Activated B cell treated with CpG ODN at 0.5 μM for 24 hours (primary cell): ENCODE measurements around the gene GALR3. TPM values are rescaled to one million over a fixed set of nuclear protein-coding genes. Genes with fewer than 3 reads are reported as not detected.

ENCODE experiments used
- ATAC-seq: fragments of 200-7000 bp; cut with Tn5 transposase; one replicate; pipeline ENCODE4 v1.10.0; 2021; ENCODE audit warnings: low read depth, mild to moderate bottlenecking, moderate library complexity
- CTCF ChIA-PET: fragments of 350-600 bp; sonication (Branson Sonifier 250); formaldehyde crosslinking; loops from one replicate; lab custom pipeline; 2021; ENCODE audit warnings: antibody characterized with exemption; lab: Charles Lee
- POLR2A ChIA-PET: fragments of 350-600 bp; sonication (Branson Sonifier 250); formaldehyde crosslinking; loops from one replicate; lab custom pipeline; 2021; ENCODE audit warnings: antibody characterized with exemption; lab: Charles Lee
- DNase-seq: peaks from one replicate; pipeline ENCODE4 v3.0.0; 2022
- H3K27ac Mint-ChIP-seq: one replicate; pipeline ENCODE4 v1.8.0; 2020; ENCODE audit warnings: mixed read lengths
- H3K27me3 Mint-ChIP-seq: one replicate; pipeline ENCODE4 v1.8.0; 2021; ENCODE audit warnings: mixed read lengths
- H3K36me3 Mint-ChIP-seq: one replicate; pipeline ENCODE4 v1.8.0; 2021; ENCODE audit warnings: low read depth, mixed read lengths
- H3K4me1 Mint-ChIP-seq: one replicate; pipeline ENCODE4 v1.8.0; 2021; ENCODE audit warnings: mixed read lengths
- H3K4me3 Mint-ChIP-seq: one replicate; pipeline ENCODE4 v1.8.0; 2020; ENCODE audit warnings: mild to moderate bottlenecking, mixed read lengths
- H3K9me3 Mint-ChIP-seq: one replicate; pipeline ENCODE4 v1.8.0; 2020; ENCODE audit warnings: mixed read lengths
- CTCF ChIP-seq: fragments of 200-600 bp; IDR thresholded peaks from one replicate; pipeline ENCODE4 v1.8.0; 2022; ENCODE audit warnings: antibody characterized with exemption, mild to moderate bottlenecking
- intact Hi-C: fragments of 100-400 bp; cut with micrococcal nuclease; formaldehyde crosslinking; loops from one replicate; pipeline ENCODE4 v1.15.1; 2024
- total RNA-seq: library from RNA; stranded (reverse); gene quantifications from 2 replicates; pipeline ENCODE4 v1.2.3, GENCODE V29; 2022

Gene GALR3
- total RNA-seq, 1 donor from 2014 or later: not detected

GRCh38 chr22:37831472-37831871, 8.3 kb downstream of the GALR3 start:
- no peaks in the 10 kb centered on the region for H3K27me3 Mint-ChIP-seq
- no peak for TF ChIP-seq CTCF
- DNase-seq (no peak), ATAC-seq (no peak)
- H3K27ac Mint-ChIP-seq: no peak overlapping the region
- no peaks in the 10 kb centered on the region for H3K9me3 Mint-ChIP-seq
- CTCF ChIA-PET: no interaction called here
- no peak overlapping the region for H3K4me3 Mint-ChIP-seq
- peaks cover 51% of the 10 kb centered on the region for H3K36me3 Mint-ChIP-seq
- no peaks in the 10 kb centered on the region for H3K4me1 Mint-ChIP-seq
- POLR2A ChIA-PET: interaction anchor here (1.9 kb wide), 1 partner anchor 13 kb away, joined by 6 read pairs; the partner anchor contains the start of gene ANKRD54
- intact Hi-C loops: no loop called here

DNA sequence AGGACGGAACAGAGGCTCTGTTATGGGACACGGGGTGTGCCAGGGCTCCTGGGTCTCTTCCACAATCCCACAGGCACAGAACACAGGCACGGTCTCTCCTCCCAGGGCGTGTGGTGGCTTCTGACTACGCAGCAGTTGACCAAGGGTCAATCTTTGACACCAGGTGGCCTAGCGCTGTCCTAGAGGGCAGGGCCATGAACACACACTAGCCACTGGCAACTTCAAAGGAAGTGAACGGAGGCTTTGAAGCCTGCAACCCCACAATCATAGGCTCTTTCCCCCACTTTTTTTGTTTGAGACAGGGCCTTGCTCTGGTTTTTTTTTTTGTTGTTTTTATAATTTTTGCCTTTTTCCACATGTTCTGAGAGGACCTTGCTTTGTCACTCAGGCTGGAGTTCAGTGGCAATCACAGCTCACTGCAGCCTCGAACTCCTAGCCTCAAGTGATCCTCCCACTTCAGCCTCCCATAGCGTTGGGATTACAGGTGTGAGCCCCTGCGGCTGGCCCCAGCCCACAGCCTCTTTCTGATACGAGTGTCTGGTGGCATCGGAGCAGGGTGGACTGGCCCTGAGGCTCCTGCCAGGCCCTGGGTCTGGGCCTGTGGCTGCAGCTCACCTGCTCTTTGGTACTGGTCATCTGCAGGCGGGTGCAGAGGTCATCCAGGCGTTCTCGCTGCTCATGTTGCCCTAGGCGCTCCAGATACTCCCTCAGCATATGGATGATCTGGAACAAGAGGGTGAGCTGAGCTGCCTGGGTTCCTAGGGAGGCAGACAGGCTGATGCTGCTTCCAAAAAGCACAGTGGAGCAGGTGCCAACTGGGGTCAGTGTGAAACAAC, 9.1 kb downstream of the GALR3 start:
- Mint-ChIP-seq H3K9me3 (no peaks in the 10 kb centered on the region), H3K27me3 (no peaks in the 10 kb centered on the region), H3K36me3 (peaks cover 58% of the 10 kb centered on the region), H3K4me1 (no peaks in the 10 kb centered on the region), H3K4me3 (no peak overlapping the region), H3K27ac (no peak overlapping the region)
- no peak for ATAC-seq
- intact Hi-C loops: no loop called here
- no peak for TF ChIP-seq CTCF
- CTCF ChIA-PET: interaction anchor here (0.6 kb wide), 1 partner anchor 165 kb away, joined by 3 read pairs; no protein-coding TSS in a partner anchor
- POLR2A ChIA-PET: interaction anchor here (0.7 kb wide), 1 partner anchor 643 kb away, joined by 3 read pairs; no protein-coding TSS in a partner anchor
- DNase-seq: no peak

DNA sequence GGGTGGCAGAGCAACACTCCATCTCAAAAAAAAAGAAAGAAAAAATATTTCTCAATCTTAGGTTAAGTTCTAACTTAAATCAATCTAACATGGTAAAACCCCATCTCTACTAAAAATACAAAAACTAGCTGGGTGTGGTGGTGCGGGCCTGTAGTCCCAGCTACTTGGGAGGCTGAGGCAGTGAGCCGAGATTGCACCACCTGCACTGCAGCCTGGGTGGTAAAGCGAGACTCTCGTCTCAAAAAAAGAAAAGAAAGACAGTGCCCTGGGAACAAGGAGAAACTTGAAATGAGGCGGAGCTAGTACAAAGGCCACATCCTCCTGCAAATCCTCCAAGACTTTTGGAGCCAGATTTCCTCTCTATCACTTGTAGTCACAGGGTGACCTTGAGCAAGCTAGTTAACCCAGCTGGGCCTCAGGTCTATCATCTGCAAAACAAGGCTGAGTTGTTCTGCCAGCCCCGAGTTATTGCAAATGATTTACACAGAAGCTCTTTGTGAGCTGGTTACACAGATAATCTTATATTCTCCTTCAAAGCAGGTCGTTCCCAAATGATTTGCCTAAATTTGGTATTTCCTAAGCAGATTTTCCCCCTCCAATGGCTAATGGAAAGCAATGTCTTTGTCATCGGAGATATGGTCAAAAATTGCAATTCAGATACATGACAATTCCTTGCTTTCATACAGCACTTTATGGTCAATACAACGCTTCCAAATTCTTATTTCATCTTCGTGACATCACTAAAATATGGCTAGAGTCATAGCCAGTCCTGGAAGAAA, 19.0 kb downstream of the GALR3 start:
- intact Hi-C loops: loop anchor here (5.0 to 10.0 kb wide), 3 partner anchors 207 to 840 kb away; partner anchors contain the start of genes SH3BP1 and TOMM22
- H3K4me3 Mint-ChIP-seq: peak overlapping the region; percentile 53
- DNase-seq: no peak
- ATAC-seq: no peak
- no peaks in the 10 kb centered on the region for H3K9me3 Mint-ChIP-seq
- no peaks in the 10 kb centered on the region for H3K27me3 Mint-ChIP-seq
- POLR2A ChIA-PET: interaction anchor here (0.6 to 0.9 kb wide), 2 partner anchors 107 to 234 kb away, joined by 3 to 5 read pairs; partner anchors contain the start of gene GGA1
- peaks cover 20% of the 10 kb centered on the region for H3K36me3 Mint-ChIP-seq
- H3K4me1 Mint-ChIP-seq: peaks cover 18% of the 10 kb centered on the region
- no peak overlapping the region for H3K27ac Mint-ChIP-seq
- TF ChIP-seq CTCF: no peak
- CTCF ChIA-PET: interaction anchor here (0.8 to 1.4 kb wide), 2 partner anchors 21 to 22 kb away, joined by 4 read pairs; no protein-coding TSS in a partner anchor

DNA sequence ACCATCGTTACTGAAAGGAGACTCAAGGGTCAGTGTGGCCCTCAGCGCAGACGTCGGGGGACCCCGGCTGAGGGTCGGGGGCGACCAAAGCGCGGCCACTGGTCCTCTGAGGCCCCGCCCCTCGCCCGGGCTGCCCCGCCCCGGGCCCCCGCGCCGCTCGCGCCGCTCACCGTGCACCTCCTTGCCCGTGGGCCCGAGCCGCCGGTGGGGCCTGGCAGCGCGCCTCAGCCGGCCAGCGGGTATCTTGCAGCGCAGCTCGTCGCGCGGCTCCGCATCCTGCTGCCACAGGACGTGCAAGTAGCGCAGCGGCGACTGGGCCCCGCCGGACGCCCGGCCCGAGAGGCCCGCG, 20.5 kb downstream of the GALR3 start:
- peak; percentile 23 for ATAC-seq
- intact Hi-C loops: loop anchor here (1.0 to 10.0 kb wide), 10 partner anchors 20 to 839 kb away; partner anchors contain the start of genes C22orf23, GCAT, GGA1 and MICALL1
- POLR2A ChIA-PET: interaction anchor here (0.6 to 2.3 kb wide), 16 partner anchors 9 to 1676 kb away, joined by 3 to 17 read pairs (median 5); partner anchors contain the start of genes C22orf23, GCAT, GGA1 and MICALL1

More for the DNA sequence above, 20.5 kb downstream of the GALR3 start:
- H3K4me3 Mint-ChIP-seq: peak overlapping the region; percentile 89
- no peaks in the 10 kb centered on the region for H3K27me3 Mint-ChIP-seq
- peaks cover 26% of the 10 kb centered on the region for H3K4me1 Mint-ChIP-seq
- no peaks in the 10 kb centered on the region for H3K9me3 Mint-ChIP-seq
- H3K36me3 Mint-ChIP-seq: peaks cover 9% of the 10 kb centered on the region
- no peak for DNase-seq
- peak overlapping the region; percentile 85 for H3K27ac Mint-ChIP-seq
- TF ChIP-seq CTCF: no peak
- CTCF ChIA-PET: interaction anchor here (1.0 to 1.8 kb wide), 2 partner anchors 20 to 27 kb away, joined by 9 to 11 read pairs; no protein-coding TSS in a partner anchor
